NCI-H128 (cell line): Measurements from ENCODE around the gene SLC27A1.
A peak's percentile ranks its signal among the peaks of the same experiment; 100 is the strongest.

Experiments
- DNase-seq: peaks from one replicate; lab custom pipeline; 2025; ENCODE audit not compliant: unreplicated experiment; lab: John Stamatoyannopoulos, UW

Gene SLC27A1

GRCh38 chr19:17470068-17470841, at the start of gene SLC27A1:
SLC27A1 (plus strand) TSS chr19:17470524; CDS start chr19:17470541, 17 bp downstream.
- DNase-seq, result peak; percentile 94

DNA sequence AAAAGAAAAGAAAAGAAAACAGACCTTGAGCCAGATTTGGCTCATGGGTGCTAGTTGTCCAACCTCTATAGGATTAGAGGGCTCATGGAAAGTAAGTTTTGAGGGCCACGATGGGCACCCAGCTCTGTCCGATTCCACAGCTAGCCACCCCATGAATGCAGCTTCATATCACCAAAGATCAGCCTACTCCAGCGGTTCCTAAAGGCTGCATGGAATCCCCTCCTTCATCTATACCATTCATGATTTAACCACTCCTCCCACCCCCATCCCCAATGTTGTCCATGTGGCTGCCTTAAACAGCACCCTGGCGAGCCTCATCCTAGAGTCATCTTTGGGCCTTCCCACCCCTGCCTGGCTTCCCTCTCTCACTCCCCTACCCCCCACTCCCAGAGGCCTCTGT, 48.4 kb upstream of the SLC27A1 start:
- no peak for DNase-seq

- DNase-seq, result no peak
Measured at GRCh38 chr19:17423429-17424208, 46.7 kb upstream of the SLC27A1 start.

- DNase-seq, result no peak
Measured at GRCh38 chr19:17424743-17425365, 45.5 kb upstream of the SLC27A1 start.

GRCh38 chr19:17429641-17430113, 40.6 kb upstream of the SLC27A1 start:
- DNase-seq, result no peak

- no peak for DNase-seq
Measured at GRCh38 chr19:17431417-17431816, 38.9 kb upstream of the SLC27A1 start.

DNA sequence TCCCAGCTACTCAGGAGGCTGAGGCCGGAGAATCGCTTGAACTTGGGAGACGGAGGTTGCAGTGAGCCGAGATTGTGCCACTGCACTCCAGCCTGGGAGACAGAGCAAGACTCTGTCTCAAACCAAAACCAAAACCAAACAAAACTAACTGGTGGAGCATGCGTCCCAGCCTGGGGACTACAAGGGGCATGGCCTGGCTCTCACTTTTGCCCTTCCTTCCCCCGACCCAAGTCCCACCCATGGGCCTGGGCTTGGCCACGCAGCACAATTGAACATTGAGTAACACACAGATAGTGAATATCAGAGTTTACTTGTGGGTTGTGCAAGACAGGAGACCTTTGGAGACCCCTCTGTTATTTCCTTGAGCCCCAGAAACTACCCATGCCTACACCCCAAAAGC, 35.1 kb upstream of the SLC27A1 start:
- DNase-seq, result no peak

DNA sequence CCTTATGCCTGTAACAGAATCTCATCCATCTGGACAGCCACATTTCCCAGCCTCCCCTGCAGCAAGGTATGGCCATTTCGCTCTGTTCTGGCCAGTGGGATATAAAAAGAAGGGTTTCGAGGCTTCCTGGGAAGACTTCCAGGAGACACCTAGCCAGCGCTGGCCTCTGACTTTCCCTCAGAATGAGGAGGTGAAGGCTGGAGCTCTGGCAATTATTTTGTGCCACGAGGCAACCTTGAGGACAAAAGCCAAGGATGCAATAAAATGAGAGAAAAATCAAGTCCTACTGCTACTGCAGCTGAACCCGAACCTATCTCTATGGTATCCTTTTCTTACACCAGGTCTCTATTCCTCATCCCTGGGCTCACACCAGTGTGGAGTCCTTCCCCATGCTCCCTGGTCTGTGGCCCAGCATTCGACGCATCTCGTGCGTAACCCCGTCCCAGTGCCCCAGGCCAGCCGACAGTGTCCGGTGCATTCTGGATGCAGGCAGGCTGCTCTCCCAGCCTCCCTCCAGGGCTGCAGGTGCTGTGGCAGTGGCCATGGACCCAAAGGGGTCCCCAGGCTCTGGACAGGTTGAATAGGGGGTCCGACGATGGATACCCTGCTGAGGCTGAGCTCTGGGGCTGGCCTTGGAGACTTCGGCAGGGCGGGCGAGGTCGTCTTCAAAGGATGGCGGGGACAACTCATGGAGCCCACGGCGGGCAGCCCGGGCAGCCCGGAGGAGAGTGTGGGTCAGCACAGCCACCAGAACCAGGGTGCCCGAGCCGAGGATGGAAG, 34.0 kb upstream of the SLC27A1 start:
- DNase-seq, result no peak

DNA sequence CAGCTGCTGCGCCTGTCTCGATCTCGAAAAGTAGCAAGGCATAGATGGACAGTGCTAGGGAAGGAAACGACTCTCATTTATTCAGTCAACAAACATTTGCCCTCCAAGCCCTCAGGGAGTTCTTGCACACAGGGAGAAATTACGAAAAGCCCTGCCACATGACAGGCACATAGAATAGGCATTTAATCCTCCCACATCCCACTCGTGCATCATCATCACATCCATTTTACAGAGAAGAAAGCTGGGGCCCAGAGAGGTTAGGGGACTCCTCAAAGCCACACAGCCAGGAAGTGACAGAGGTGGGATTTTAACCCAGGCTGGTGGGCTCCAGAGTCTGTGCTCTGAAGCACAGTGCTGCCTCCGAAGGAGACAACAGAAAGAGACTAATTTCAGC, 33.5 kb upstream of the SLC27A1 start:
- no peak for DNase-seq

- DNase-seq, result no peak
Measured at GRCh38 chr19:17441241-17442021, 28.9 kb upstream of the SLC27A1 start.

- DNase-seq, result no peak
Measured at GRCh38 chr19:17445526-17446165, 24.7 kb upstream of the SLC27A1 start.

GRCh38 chr19:17447704-17448130, 22.6 kb upstream of the SLC27A1 start:
- no peak for DNase-seq

GRCh38 chr19:17448131-17448967, 22.0 kb upstream of the SLC27A1 start, which contains the start of gene TMEM221:
TMEM221 (minus strand) TSS chr19:17448668; CDS start chr19:17448462, 206 bp downstream.
- DNase-seq, result no peak

- no peak for DNase-seq
Measured at GRCh38 chr19:17450264-17451075, 19.9 kb upstream of the SLC27A1 start.

DNA sequence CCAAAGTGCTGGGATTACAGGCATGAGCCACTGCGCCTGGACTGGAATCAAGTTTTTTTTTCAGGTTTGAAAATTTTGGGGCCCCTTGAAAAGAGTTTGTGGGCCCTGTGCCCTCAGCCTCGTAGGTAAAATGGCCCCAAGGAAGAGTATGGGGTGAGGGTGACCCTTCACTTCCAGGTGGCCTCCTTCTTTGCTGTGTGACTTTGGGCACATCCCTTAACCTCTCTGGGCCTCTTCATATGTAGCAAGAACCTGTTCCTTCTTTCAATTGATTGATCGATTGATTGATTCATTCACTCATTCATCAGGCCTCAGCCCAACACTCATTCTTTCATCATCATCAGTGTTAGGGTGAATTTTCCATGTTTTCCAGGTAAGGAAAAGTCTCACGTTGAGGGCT, 18.5 kb upstream of the SLC27A1 start:
- no peak for DNase-seq

- DNase-seq, result no peak
Measured at GRCh38 chr19:17454576-17455071, 15.7 kb upstream of the SLC27A1 start.

DNA sequence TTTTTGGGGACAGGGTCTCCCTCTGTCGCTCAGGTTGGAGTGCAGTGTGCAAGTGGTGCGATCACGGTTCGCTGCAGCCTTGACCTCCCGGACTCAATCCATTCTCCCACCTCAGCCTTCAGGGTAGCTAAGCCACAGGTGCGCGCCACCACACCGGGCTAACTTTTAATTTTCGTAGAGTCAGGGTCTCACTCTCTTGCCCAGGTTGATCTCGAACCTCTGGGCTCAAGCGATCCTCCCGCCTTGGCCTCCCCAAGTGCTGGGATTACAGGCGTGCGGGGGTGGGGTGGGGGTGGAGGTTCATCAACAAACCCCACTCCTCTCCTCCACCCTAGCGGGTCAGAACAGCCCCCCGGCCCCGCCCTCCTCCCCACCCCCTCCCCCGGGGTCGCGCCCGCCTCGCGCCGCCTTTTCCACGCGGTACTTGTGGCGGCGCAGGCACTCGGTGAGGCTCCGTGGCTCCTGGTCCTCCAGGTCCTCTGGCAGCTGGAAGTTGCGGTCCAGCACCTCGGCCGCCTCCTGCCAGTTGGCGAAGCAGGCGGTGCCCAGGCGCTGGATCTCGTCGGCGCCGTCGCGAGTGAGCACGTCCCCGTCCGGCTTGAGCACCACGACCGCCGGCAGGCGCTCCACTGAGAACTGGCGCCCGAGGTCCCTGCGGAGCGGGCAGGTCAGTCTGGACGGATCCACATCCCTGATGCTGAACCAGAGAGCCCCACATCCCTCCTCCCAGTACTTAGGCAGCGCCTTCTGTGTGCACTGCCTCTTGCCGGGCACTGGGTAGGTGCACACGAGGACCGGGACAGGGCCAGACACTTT, 14.8 kb upstream of the SLC27A1 start:
- no peak for DNase-seq
